MCF 10A (cell line): Measurements from ENCODE around the gene ZNF584. TPM values are rescaled to one million over a fixed set of nuclear protein-coding genes. Genes with fewer than 3 reads are reported as not detected.

ENCODE experiments used
- BruUV-seq: library from RNA; stranded (reverse); fragments of 400-500 nt; replicated peaks from 2 replicates; lab custom pipeline; 2021; lab: Mats Ljungman, UMichigan
- CTCF ChIA-PET: fragments of 300-600 bp; sonication (Branson Sonifier 250); formaldehyde crosslinking; extraction: SDS; loops from one replicate; lab custom pipeline; 2021; ENCODE audit warnings: antibody characterized with exemption, inconsistent platforms; lab: Yijun Ruan, JAX
- POLR2A ChIA-PET: fragments of 300-600, 350-650 bp; sonication (Branson Sonifier 250); formaldehyde crosslinking; extraction: SDS; loops from one replicate; lab custom pipeline; 2020; ENCODE audit warnings: antibody characterized with exemption, inconsistent platforms; lab: Yijun Ruan, JAX
- DNase-seq: peaks from one replicate; pipeline ENCODE4 v3.0.0-alpha.2; 2018; ENCODE audit not compliant: unreplicated experiment
- H3K27ac Mint-ChIP-seq: one replicate; pipeline ENCODE4 v1.8.0; 2022; ENCODE audit warnings: mild to moderate bottlenecking, low read depth, mixed read lengths; ENCODE audit not compliant: unreplicated experiment
- H3K27me3 Mint-ChIP-seq: one replicate; pipeline ENCODE4 v1.8.0; 2022; ENCODE audit warnings: mixed read lengths; ENCODE audit not compliant: insufficient read depth, unreplicated experiment
- H3K36me3 Mint-ChIP-seq: one replicate; pipeline ENCODE4 v1.8.0; 2022; ENCODE audit warnings: mild to moderate bottlenecking, moderate library complexity, mixed read lengths; ENCODE audit not compliant: insufficient read depth, unreplicated experiment
- H3K4me1 Mint-ChIP-seq: one replicate; pipeline ENCODE4 v1.8.0; 2022; ENCODE audit warnings: mixed read lengths; ENCODE audit not compliant: insufficient read depth, unreplicated experiment
- H3K4me3 Mint-ChIP-seq: one replicate; pipeline ENCODE4 v1.8.0; 2022; ENCODE audit warnings: mild to moderate bottlenecking, moderate library complexity, mixed read lengths; ENCODE audit not compliant: unreplicated experiment
- H3K9me3 Mint-ChIP-seq: one replicate; pipeline ENCODE4 v1.8.0; 2022; ENCODE audit warnings: mixed read lengths; ENCODE audit not compliant: unreplicated experiment
- CTCF ChIP-seq: fragments of 200-600 bp; IDR thresholded peaks from one replicate; pipeline ENCODE4 v1.8.0; 2022; ENCODE audit warnings: antibody characterized with exemption, mild to moderate bottlenecking; ENCODE audit not compliant: unreplicated experiment
- intact Hi-C: fragments of 100-400 bp; cut with micrococcal nuclease; formaldehyde crosslinking; loops from 2 replicates; pipeline ENCODE4 v1.14.1; 2022
- total RNA-seq: library from RNA; stranded (reverse); gene quantifications from 2 replicates; pipeline ENCODE4 v1.2.3, GENCODE V29; 2022

Gene ZNF584
- total RNA-seq, 1 experiment from 2014 or later = 18.1 TPM

DNA sequence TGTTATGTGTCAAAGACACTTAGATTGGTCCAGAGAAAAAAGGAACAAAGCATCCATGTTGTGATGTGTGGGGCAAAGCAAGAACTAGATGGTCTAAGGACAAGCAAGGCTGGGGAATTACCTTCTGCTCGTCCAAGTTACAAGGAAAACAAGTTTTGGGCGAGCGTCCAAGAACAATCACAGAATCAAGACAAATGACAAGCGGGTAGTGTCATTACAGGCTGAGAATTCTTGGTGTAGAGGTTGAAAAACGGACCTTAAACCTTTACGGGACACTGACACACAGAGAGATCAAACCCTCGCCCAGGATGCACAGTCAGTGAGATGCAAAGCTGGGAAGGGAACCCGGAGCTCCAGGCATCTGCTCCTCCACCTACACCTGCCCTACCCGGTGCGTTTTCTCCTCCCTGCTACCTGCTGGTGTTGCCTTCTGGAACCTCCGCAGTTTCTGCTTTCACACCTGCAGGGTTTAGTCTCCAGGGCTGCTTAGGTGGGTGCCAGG is 42.5 kb downstream of the ZNF584 start:
- peaks cover 8% of the 10 kb centered on the region for H3K9me3 Mint-ChIP-seq
- peaks cover 7% of the 10 kb centered on the region for H3K36me3 Mint-ChIP-seq
- no TSS peak for BruUV-seq
- peaks cover 20% of the 10 kb centered on the region for H3K4me1 Mint-ChIP-seq
- ChIA-PET POLR2A (interaction anchor here (0.5 to 3.0 kb wide), 19 partner anchors 10 to 93 kb away, joined by 3 to 24 read pairs (median 4); partner anchors contain the start of genes TRIM28, ZNF446, ZNF497 and ZNF584), CTCF (interaction anchor here (0.7 to 1.7 kb wide), 4 partner anchors 10 to 68 kb away, joined by 3 to 4 read pairs (median 3); no protein-coding TSS in a partner anchor)
- intact Hi-C loops = loop anchor here (5.0 kb wide), 1 partner anchor 44 kb away; the partner anchor contains the start of gene ZNF584
- H3K27ac Mint-ChIP-seq = no peak overlapping the region
- H3K4me3 Mint-ChIP-seq = peak overlapping the region; percentile 93
- no peaks in the 10 kb centered on the region for H3K27me3 Mint-ChIP-seq
- no peak for TF ChIP-seq CTCF
- peak; percentile 44 for DNase-seq

DNA sequence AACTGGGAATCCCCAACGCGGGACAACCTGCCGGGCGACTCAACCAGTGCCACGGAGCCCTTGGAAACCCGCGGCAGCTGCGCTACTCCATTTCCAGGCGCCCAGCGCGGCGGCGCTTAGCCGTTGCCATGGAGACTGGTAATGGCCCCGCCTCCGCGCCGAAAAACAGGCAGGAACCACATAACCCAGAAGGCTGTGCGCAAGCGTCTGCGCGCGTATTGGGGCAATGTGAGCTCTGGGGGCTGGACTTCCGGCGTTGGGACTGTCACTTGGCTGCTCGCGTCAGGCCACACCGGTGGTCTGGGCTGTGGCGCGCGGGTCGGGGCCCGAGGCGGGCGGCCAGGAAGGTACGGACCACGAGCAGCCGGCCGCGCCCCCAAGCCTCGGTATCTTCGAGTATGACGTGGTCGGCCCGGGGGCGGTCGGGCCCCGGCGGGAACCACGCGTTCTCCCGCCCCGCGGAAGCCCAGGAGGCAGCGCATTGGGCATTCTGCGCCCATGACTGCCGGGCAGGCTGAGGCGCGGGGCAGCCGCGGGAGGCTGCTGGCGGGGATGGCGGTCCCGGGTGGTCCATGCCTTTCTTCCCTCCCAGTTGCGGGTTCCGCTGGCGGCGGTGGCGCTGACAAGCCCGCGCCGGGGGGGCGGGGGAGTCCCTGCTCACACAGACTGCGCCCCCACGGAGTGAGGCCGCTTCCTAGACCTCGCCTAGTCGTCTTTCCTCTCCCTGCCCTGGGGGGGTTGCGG is 43.1 kb downstream of the ZNF584 start, which contains the start of gene ZNF324B:
Gene ZNF324B, plus strand, starts transcription at position 265 of the 744 bp plus-strand sequence. CDS start 2,080 bp downstream, outside the sequence.
- Mint-ChIP-seq H3K27me3 (no peaks in the 10 kb centered on the region), H3K9me3 (peaks cover 6% of the 10 kb centered on the region), H3K36me3 (peaks cover 14% of the 10 kb centered on the region), H3K4me1 (peaks cover 20% of the 10 kb centered on the region), H3K27ac (peak within 1 kb of the TSS; percentile 31), H3K4me3 (peak within 1 kb of the TSS; percentile 93)
- no TSS peak for BruUV-seq
- intact Hi-C loops = loop anchor here (5.0 kb wide), 1 partner anchor 44 kb away; the partner anchor contains the start of gene ZNF584
- TF ChIP-seq CTCF = no peak
- ChIA-PET POLR2A (interaction anchor here (0.5 to 3.0 kb wide), 20 partner anchors 9 to 92 kb away, joined by 3 to 24 read pairs (median 4); partner anchors contain the start of genes TRIM28, ZNF446, ZNF497 and ZNF584), CTCF (interaction anchor here (0.7 to 1.7 kb wide), 3 partner anchors 10 to 67 kb away, joined by 3 to 4 read pairs (median 3); no protein-coding TSS in a partner anchor)
- DNase-seq = peak; percentile 98

DNA sequence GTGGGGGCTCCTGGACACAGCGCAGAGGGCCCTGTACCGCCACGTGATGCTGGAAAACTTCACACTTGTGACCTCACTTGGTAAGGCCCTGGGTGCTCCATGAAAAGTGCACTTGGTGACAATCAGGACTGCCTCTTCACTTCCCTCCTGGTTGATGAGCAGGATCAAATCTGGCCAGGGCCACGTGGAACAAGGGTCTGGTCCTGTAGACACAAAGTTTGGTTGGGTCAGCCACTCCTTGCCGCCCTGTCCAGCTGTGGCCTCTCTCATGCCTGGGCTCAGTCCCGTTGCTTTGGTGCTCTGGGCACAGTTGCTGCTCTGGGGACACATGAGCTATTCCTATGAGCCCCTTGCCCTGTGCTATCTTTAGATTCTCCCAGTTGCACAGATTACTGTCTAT is 45.3 kb downstream of the ZNF584 start:
- no peaks in the 10 kb centered on the region for H3K27me3 Mint-ChIP-seq
- no peak for TF ChIP-seq CTCF
- BruUV-seq = no TSS peak
- H3K27ac Mint-ChIP-seq = no peak overlapping the region
- no peaks in the 10 kb centered on the region for H3K9me3 Mint-ChIP-seq
- peaks cover 20% of the 10 kb centered on the region for H3K4me1 Mint-ChIP-seq
- intact Hi-C loops = loop anchor here (5.0 kb wide), 1 partner anchor 46 kb away; the partner anchor contains the start of gene ZNF584
- peaks cover 25% of the 10 kb centered on the region for H3K36me3 Mint-ChIP-seq
- POLR2A ChIA-PET = interaction anchor here (1.0 to 1.6 kb wide), 2 partner anchors 45 to 53 kb away, joined by 3 read pairs; partner anchors contain the start of gene ZNF584
- no peak for DNase-seq
- no peak overlapping the region for H3K4me3 Mint-ChIP-seq
- CTCF ChIA-PET = no interaction called here

GRCh38 chr19:58455306-58455705 is 46.9 kb downstream of the ZNF584 start:
- intact Hi-C loops = no loop called here
- no peak for TF ChIP-seq CTCF

More at GRCh38 chr19:58455306-58455705, 46.9 kb downstream of the ZNF584 start:
- no TSS peak for BruUV-seq
- DNase-seq = no peak
- peaks cover 25% of the 10 kb centered on the region for H3K36me3 Mint-ChIP-seq
- ChIA-PET POLR2A (no interaction called here), CTCF (no interaction called here)
- H3K9me3 Mint-ChIP-seq = no peaks in the 10 kb centered on the region
- no peaks in the 10 kb centered on the region for H3K27me3 Mint-ChIP-seq
- no peak overlapping the region for H3K4me3 Mint-ChIP-seq
- peaks cover 26% of the 10 kb centered on the region for H3K4me1 Mint-ChIP-seq
- H3K27ac Mint-ChIP-seq = no peak overlapping the region
